IMR-90 (cell line): ENCODE data around the gene BGN. TPM values are rescaled to one million over a fixed set of nuclear protein-coding genes. Genes with fewer than 3 reads are reported as not detected.
A peak's percentile ranks its signal among the peaks of the same experiment; 100 is the strongest.

Experiments
- ATAC-seq: fragments of 200-7000 bp; cut with Tn5 transposase; 2 replicates; pipeline ENCODE4 v1.9.1; 2020; ENCODE audit warnings: low read depth, mild to moderate bottlenecking, moderate library complexity
- BruUV-seq: library from RNA; stranded (reverse); fragments of 400-500 nt; replicated peaks from 2 replicates; lab custom pipeline; 2021; lab: Mats Ljungman, UMichigan
- CTCF ChIA-PET: fragments of 300-600 bp; formaldehyde crosslinking; extraction: SDS; loops from one replicate; lab custom pipeline; 2021; ENCODE audit warnings: antibody characterized with exemption; lab: Yijun Ruan, JAX
- POLR2A ChIA-PET: fragments of 300-600 bp; sonication (Branson Sonifier 250); formaldehyde crosslinking; loops from one replicate; lab custom pipeline; 2022; ENCODE audit warnings: antibody characterized with exemption; ENCODE audit not compliant: unreplicated experiment; lab: Charles Lee
- DNase-seq: peaks from one replicate; pipeline ENCODE4 v3.0.0; 2013
- H2AFZ ChIP-seq: replicated peaks from 2 replicates; pipeline ENCODE3; 2013; ENCODE audit warnings: low read length, mild to moderate bottlenecking; ENCODE audit not compliant: poor library complexity
- H2AK5ac ChIP-seq: 2 replicates; pipeline ENCODE4 v1.6.1; 2013; ENCODE audit warnings: low read depth, low read length, inconsistent platforms
- H2AK9ac ChIP-seq: replicated peaks from 2 replicates; pipeline ENCODE3; 2013; ENCODE audit warnings: mild to moderate bottlenecking, low read depth, low read length, moderate library complexity; ENCODE audit not compliant: poor library complexity
- H2BK120ac ChIP-seq: 2 replicates; pipeline ENCODE4 v1.6.1; 2013; ENCODE audit warnings: low read depth, low read length, inconsistent platforms
- H2BK15ac ChIP-seq: 3 replicates; pipeline ENCODE4 v1.6.1; 2013; ENCODE audit warnings: low read depth, low read length, inconsistent platforms
- H2BK20ac ChIP-seq: 2 replicates; pipeline ENCODE4 v1.6.1; 2013; ENCODE audit warnings: low read depth, mild to moderate bottlenecking, inconsistent platforms, low read length, moderate library complexity
- H2BK5ac ChIP-seq: 2 replicates; pipeline ENCODE4 v1.6.1; 2013; ENCODE audit warnings: mild to moderate bottlenecking, low read depth, low read length, inconsistent platforms; ENCODE audit not compliant: poor library complexity, severe bottlenecking
- H3K14ac ChIP-seq: replicated peaks from 2 replicates; pipeline ENCODE4 v1.6.1; 2013; ENCODE audit warnings: low read depth, low read length, inconsistent platforms
- H3K18ac ChIP-seq: 2 replicates; pipeline ENCODE4 v1.6.1; 2013; ENCODE audit warnings: low read depth, low read length, control low read depth
- H3K23ac ChIP-seq: 2 replicates; pipeline ENCODE4 v1.6.1; 2013; ENCODE audit warnings: low read depth, low read length, inconsistent platforms
- H3K27ac ChIP-seq: 2 replicates; pipeline ENCODE4 v1.5.1; 2013; ENCODE audit warnings: mild to moderate bottlenecking, control low read depth, low read length; ENCODE audit not compliant: insufficient read depth
- H3K27me3 ChIP-seq: 2 replicates; pipeline ENCODE4 v1.6.1; 2013; ENCODE audit warnings: low read length; ENCODE audit not compliant: control insufficient read depth, insufficient read depth
- H3K36me3 ChIP-seq: 2 replicates; pipeline ENCODE4 v1.6.1; 2013; ENCODE audit warnings: low read length, mixed read lengths; ENCODE audit not compliant: control insufficient read depth, insufficient read depth
- H3K4ac ChIP-seq: 2 replicates; pipeline ENCODE4 v1.6.1; 2013; ENCODE audit warnings: low read depth, low read length, inconsistent platforms
- H3K4me1 ChIP-seq: 2 replicates; pipeline ENCODE4 v1.6.1; 2013; ENCODE audit warnings: low read length, mixed read lengths; ENCODE audit not compliant: control insufficient read depth, insufficient read depth
- H3K4me2 ChIP-seq: 2 replicates; pipeline ENCODE4 v1.6.1; 2013; ENCODE audit warnings: low read depth, mild to moderate bottlenecking, control low read depth, low read length, moderate library complexity
- H3K4me3 ChIP-seq: 2 replicates; pipeline ENCODE4 v1.5.1; 2013; ENCODE audit warnings: low read depth, mild to moderate bottlenecking, control low read depth, low read length, moderate library complexity; ENCODE audit not compliant: insufficient read depth
- H3K56ac ChIP-seq: 2 replicates; pipeline ENCODE4 v1.6.1; 2013; ENCODE audit warnings: low read length, inconsistent platforms; ENCODE audit not compliant: insufficient read depth; ENCODE audit errors: extremely low read depth
- H3K79me1 ChIP-seq, 2 experiments: 2 replicates each; pipeline ENCODE4 v1.6.1; 2013; ENCODE audit warnings: low read length in 2 of 2, inconsistent platforms in 1 of 2, low read depth in 1 of 2
- H3K9ac ChIP-seq: 2 replicates; pipeline ENCODE4 v1.6.1; 2013; ENCODE audit warnings: low read depth, low read length, control low read depth
- H3K9me1 ChIP-seq: 2 replicates; pipeline ENCODE4 v1.6.1; 2013; ENCODE audit warnings: low read length, inconsistent platforms; ENCODE audit not compliant: insufficient read depth
- H3K9me3 ChIP-seq: 2 replicates; pipeline ENCODE4 v1.6.1; 2013; ENCODE audit warnings: low read length; ENCODE audit not compliant: control insufficient read depth, insufficient read depth
- H4K20me1 ChIP-seq: 2 replicates; pipeline ENCODE4 v1.6.1; 2013; ENCODE audit warnings: low read length, inconsistent platforms; ENCODE audit not compliant: insufficient read depth
- H4K5ac ChIP-seq: 2 replicates; pipeline ENCODE4 v1.6.1; 2013; ENCODE audit warnings: mild to moderate bottlenecking, low read depth, low read length, control low read depth
- H4K8ac ChIP-seq, 2 experiments: 2 replicates each; pipeline ENCODE4 v1.6.1; 2013; ENCODE audit warnings: low read depth in 2 of 2, low read length in 2 of 2, control low read depth in 1 of 2, inconsistent platforms in 1 of 2
- H4K91ac ChIP-seq: 2 replicates; pipeline ENCODE4 v1.6.1; 2013; ENCODE audit warnings: low read depth, low read length, inconsistent platforms; ENCODE audit not compliant: insufficient read depth
- CTCF ChIP-seq: conservative IDR thresholded peaks from 2 replicates; pipeline ENCODE4 v1.5.1; 2012; ENCODE audit warnings: mild to moderate bottlenecking, low read depth, low read length, improper control_type of control experiment
- WGBS, 2 experiments: methylation state at CpG; one replicate each; pipeline versions ENCODE4 v1.1.5 to v1.1.7; 2013; ENCODE audit warnings: missing lambda C conversion rate in 2 of 2; ENCODE audit not compliant: insufficient read length in 1 of 2; ENCODE audit errors: extremely low coverage in 2 of 2; 5-methylcytosine and 5-hydroxymethylcytosine counted together
- dilution Hi-C: fragments of 300-500 bp; cut with HindIII; formaldehyde crosslinking; loops from one replicate; pipeline ENCODE4 v1.14.3; 2018; ENCODE audit warnings: low sequenced_read_pairs; ENCODE audit not compliant: unreplicated experiment
- in situ Hi-C: fragments of 300-500 bp; cut with MboI; formaldehyde crosslinking; loops from 3 replicates; pipeline ENCODE4 v1.14.3; 2019; ENCODE audit warnings: low sequenced_read_pairs, inconsistent platforms, mixed read lengths
- intact Hi-C: fragments of 100-400 bp; cut with micrococcal nuclease; formaldehyde crosslinking; loops from 2 replicates; pipeline ENCODE4 v1.10.0; 2022
- polyA plus RNA-seq, 3 experiments: library from polyadenylated mRNA; depleted of rRNA; stranded (reverse); fragments of >200 nt; gene quantifications; 2 replicates each; pipeline ENCODE4 v1.2.3, GENCODE V29; 2012; ENCODE audit warnings: low replicate concordance in 1 of 3
- total RNA-seq: library from RNA; depleted of rRNA; stranded (reverse); fragments of >200 nt; gene quantifications from 2 replicates; pipeline ENCODE4 v1.2.3, GENCODE V29; 2012

BGN gene
- total and polyA plus RNA-seq, 2 of the 4 experiments (the other 2 are of a cell fraction) = 11.3 to 298 TPM

DNA sequence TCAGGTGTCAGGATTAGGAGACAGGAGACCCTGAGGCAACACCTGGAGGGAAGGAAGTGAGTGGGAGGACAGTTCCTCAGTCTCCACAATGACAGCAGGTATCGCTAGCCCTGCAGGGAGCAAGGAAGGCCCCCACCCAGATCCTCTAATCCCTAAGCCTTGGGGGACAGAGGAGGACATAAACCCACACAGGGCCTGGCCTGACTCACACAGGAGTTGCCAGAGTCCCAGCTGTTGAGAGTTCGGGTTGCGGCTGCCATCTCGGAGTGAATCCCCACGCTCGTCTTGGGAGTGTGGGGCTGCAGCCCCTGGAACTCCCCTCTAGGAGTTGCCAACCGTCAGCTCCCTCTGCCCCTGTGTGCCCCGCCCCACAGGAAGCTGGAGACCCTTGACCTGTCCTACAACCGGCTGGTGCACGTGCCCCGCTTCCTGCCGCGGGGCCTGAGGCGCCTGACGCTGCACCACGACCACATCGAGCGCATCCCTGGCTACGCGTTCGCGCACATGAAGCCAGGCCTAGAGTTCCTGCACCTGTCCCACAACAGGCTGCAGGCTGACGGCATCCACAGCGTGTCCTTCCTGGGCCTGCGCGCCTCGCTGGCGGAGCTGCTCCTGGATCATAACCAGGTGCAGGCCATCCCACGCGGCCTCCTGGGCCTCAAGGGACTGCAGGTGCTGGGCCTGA, 9.2 kb upstream of the BGN start:
- dilution Hi-C loops = no loop called here
- no peak overlapping the region for H2BK20ac ChIP-seq
- H3K4ac ChIP-seq = no peak overlapping the region
- H4K8ac ChIP-seq = no peak overlapping the region
- H2BK15ac ChIP-seq = no peak overlapping the region
- H2BK5ac ChIP-seq = no peak overlapping the region
- H3K56ac ChIP-seq = no peak overlapping the region
- no peak overlapping the region for H2BK120ac ChIP-seq
- no peak overlapping the region for H4K91ac ChIP-seq
- no peak overlapping the region for H3K9ac ChIP-seq
- no peaks in the 10 kb centered on the region for H4K20me1 ChIP-seq
- in situ Hi-C loops = no loop called here
- no peaks in the 10 kb centered on the region for H3K27me3 ChIP-seq
- no peak overlapping the region for H3K14ac ChIP-seq
- peaks cover 0 to 3% of the 10 kb centered on the region in 2 experiments; a peak in 1 of 4 replicates for H3K79me1 ChIP-seq
- H3K27ac ChIP-seq = no peak overlapping the region
- no peak for DNase-seq
- ChIA-PET POLR2A (no interaction called here), CTCF (no interaction called here)
- 78% methylated on average over 24 of the region's 30 CpGs; no CpG with 5 or more reads in 1 of the 2 experiments for WGBS, 2 experiments
- peaks cover 9% of the 10 kb centered on the region for H3K9me1 ChIP-seq
- no peak overlapping the region for H3K23ac ChIP-seq
- peak overlapping the region; percentile 67; the same call in 1 of the 2 replicates for H2AK5ac ChIP-seq
- H4K5ac ChIP-seq = no peak overlapping the region
- H3K18ac ChIP-seq = no peak overlapping the region
- H3K9me3 ChIP-seq = no peaks in the 10 kb centered on the region
- H2AK9ac ChIP-seq = no peak overlapping the region
- peaks cover 14% of the 10 kb centered on the region for H3K4me1 ChIP-seq
- BruUV-seq = no TSS peak
- no peak overlapping the region for H3K4me2 ChIP-seq
- no peak for TF ChIP-seq CTCF
- no peak overlapping the region for H2AFZ ChIP-seq
- no peaks in the 10 kb centered on the region for H3K36me3 ChIP-seq
- H3K4me3 ChIP-seq = no peak overlapping the region
- intact Hi-C loops = no loop called here
- no peak for ATAC-seq
